Right atrium auricular region (tissue), 2 donors: ENCODE data around the gene EIF3A. TPM values are rescaled to one million over a fixed set of nuclear protein-coding genes. Genes with fewer than 3 reads are reported as not detected.

ENCODE experiments used
- DNase-seq: peaks from one replicate; pipeline ENCODE4 v3.0.0-alpha.2; 2019; ENCODE audit warnings: low spot score
- H3K27ac ChIP-seq, 2 donors: fragments of 200-600 bp; sonication (generic); 1 replicate in 1 of 2; 2 replicates in 1 of 2; pipeline ENCODE4 v1.5.1; 2016 to 2019
- H3K27me3 ChIP-seq, 2 donors: fragments of 200-600 bp; sonication (generic); one replicate each; pipeline versions ENCODE4 v1.5.1 to v1.6.0; 2017 to 2019
- H3K36me3 ChIP-seq: fragments of 200-600 bp; sonication (generic); one replicate; pipeline ENCODE4 v1.5.1; 2016
- H3K4me1 ChIP-seq, 2 donors: fragments of 200-600 bp; sonication (generic); one replicate each; pipeline versions ENCODE4 v1.5.1 to v1.6.0; 2017 to 2019
- H3K4me3 ChIP-seq, 2 donors: fragments of 200-600 bp; sonication (generic); 1 replicate in 1 of 2; 2 replicates in 1 of 2; pipeline ENCODE4 v1.5.1; 2017 to 2019; ENCODE audit warnings: mild to moderate bottlenecking in 1 of 2, moderate library complexity in 1 of 2
- H3K9me3 ChIP-seq, 2 donors: fragments of 200-600 bp; sonication (generic); one replicate each; pipeline ENCODE4 v1.5.1; 2019
- CTCF ChIP-seq, 2 donors: fragments of 200-600 bp; sonication (generic); IDR thresholded peaks; one replicate each; pipeline ENCODE4 v1.5.1; 2019; ENCODE audit warnings: antibody characterized with exemption in 2 of 2
- total RNA-seq, 2 donors: library from RNA; depleted of rRNA; stranded (reverse); fragments of >200 nt; gene quantifications; one replicate each; pipeline ENCODE4 v1.1.0, GENCODE V29; 2016

The EIF3A gene
- total RNA-seq, 2 donors from 2014 or later, result 69.8 to 76.9 TPM

DNA sequence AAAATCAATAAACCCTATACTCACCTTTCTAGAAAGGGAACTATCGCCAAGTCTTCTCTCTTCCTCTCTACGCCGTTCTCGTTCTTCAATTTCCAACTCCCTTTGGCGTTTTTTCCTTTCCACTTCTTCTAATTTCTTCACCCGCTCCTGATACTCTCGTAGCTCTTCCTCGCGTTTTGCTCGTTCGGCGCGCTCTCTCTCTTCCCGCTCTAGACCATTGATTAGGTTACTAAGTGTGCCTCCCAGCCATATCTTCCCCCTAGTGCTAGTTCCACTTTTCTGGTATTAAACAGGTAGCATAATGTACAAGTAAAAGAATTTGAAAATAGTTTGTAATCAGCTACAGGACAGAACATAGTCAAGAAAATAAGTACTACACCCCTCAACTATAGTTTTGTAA lies 30.8 kb downstream of the EIF3A start:
- peaks cover 98% of the 10 kb centered on the region for H3K36me3 ChIP-seq

GRCh38 chr10:119049361-119049760 lies 31.3 kb downstream of the EIF3A start:
- H3K9me3 ChIP-seq, result no peaks in the 10 kb centered on the region
- no peak for TF ChIP-seq CTCF (IDR thresholded peaks at IDR 0.05)
- H3K27ac ChIP-seq, result no peak overlapping the region
- DNase-seq, result no peak
- no peaks in the 10 kb centered on the region for H3K4me1 ChIP-seq
- no peaks in the 10 kb centered on the region for H3K27me3 ChIP-seq
- H3K4me3 ChIP-seq, result no peak overlapping the region
- peaks cover 98% of the 10 kb centered on the region for H3K36me3 ChIP-seq

More for the DNA sequence above, 30.8 kb downstream of the EIF3A start:
- no peaks in the 10 kb centered on the region for H3K27me3 ChIP-seq
- DNase-seq, result no peak
- H3K4me3 ChIP-seq, result no peak overlapping the region
- no peak overlapping the region for H3K27ac ChIP-seq
- TF ChIP-seq CTCF (IDR thresholded peaks at IDR 0.05), result no peak
- no peaks in the 10 kb centered on the region for H3K9me3 ChIP-seq
- H3K4me1 ChIP-seq, result no peaks in the 10 kb centered on the region

DNA sequence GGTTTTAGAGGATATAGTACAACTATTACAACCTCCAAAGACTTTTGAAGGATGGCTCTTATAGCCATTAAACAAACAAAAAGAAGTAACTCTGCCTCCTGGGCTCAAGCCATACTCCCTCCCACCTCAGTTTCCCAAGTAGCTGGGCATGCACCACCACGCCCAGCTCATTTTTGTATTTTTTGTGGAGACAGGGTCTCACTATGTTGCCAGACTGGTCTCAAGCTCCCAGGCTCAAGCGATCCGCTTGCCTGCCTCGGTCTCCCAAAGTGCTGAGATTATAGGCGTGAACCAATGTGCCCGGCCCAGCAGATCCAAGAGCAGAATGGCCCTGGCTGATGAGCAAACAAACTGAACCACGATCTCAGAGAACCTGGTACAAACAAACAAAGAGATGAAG lies 35.1 kb downstream of the EIF3A start:
- DNase-seq, result no peak
- Histone ChIP-seq H3K27ac (no peak overlapping the region), H3K9me3 (no peaks in the 10 kb centered on the region), H3K36me3 (peaks cover 98% of the 10 kb centered on the region), H3K4me1 (no peaks in the 10 kb centered on the region), H3K4me3 (no peak overlapping the region), H3K27me3 (no peaks in the 10 kb centered on the region)
- no peak for TF ChIP-seq CTCF (IDR thresholded peaks at IDR 0.05)

DNA sequence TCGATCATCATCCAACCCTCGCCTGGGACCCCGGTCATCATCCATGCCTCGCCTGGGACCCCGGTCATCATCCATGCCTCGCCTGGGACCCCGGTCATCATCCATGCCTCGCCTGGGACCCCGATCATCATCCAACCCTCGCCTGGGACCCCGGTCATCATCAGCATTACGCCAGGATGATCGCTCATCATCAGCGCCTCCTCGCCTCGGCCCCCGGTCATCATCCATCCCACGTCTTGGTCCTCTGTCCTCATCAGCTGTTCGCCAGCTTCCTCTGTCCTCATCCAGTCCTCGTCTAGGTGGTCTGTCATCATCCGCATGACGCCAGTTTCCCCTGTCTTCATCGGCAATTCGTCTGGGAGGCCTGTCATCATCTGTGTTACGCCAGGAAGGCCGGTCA lies 38.4 kb downstream of the EIF3A start:
- no peak overlapping the region for H3K27ac ChIP-seq
- no peaks in the 10 kb centered on the region for H3K4me1 ChIP-seq
- H3K27me3 ChIP-seq, result no peaks in the 10 kb centered on the region
- no peaks in the 10 kb centered on the region for H3K9me3 ChIP-seq
- H3K36me3 ChIP-seq, result peaks cover 98% of the 10 kb centered on the region
- no peak overlapping the region for H3K4me3 ChIP-seq
- DNase-seq, result no peak
- TF ChIP-seq CTCF (IDR thresholded peaks at IDR 0.05), result no peak

DNA sequence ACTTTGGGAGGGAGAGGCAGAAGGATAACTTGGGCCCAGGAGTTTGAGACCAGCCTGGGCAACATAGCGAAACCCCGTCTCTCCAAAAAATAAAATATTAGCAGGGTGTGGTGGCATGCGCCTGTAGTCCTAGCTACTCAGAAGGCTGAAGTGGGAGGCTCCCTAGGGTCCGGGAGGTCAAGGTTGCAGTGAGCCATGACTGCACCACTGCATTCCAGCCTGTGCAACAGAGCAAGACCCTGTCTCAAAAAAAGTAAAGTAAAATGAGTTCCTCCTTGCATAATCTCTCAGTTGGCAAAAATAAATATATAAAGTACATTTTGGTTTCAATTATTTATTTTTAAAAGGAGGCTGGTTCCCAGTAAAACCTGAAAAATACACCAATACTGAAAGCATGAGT lies 39.3 kb downstream of the EIF3A start:
- H3K4me1 ChIP-seq, result no peaks in the 10 kb centered on the region
- no peak for TF ChIP-seq CTCF (IDR thresholded peaks at IDR 0.05)
- no peaks in the 10 kb centered on the region for H3K9me3 ChIP-seq
- no peak for DNase-seq
- H3K27me3 ChIP-seq, result no peaks in the 10 kb centered on the region
- H3K4me3 ChIP-seq, result no peak overlapping the region
- no peak overlapping the region for H3K27ac ChIP-seq
- H3K36me3 ChIP-seq, result peaks cover 100% of the 10 kb centered on the region

DNA sequence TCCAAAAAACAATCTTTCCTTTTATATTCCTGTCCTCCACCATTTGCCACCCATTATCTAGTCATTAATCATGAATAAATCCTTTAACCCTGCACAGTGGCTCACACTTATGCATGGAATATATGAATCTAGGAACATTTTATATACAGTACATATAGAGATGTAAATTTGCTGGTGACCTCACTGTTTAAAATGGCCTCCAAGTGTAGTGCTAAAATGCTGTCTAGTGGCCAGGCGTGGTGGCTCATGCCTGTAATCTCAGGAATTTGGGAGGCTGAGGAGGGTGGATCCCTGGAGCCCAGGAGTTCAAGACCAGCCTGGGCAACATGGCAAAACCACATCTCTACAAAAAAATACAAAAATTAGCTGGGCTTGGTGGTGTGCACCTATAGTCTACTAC lies 41.5 kb downstream of the EIF3A start:
- no peak overlapping the region for H3K4me3 ChIP-seq
- H3K27ac ChIP-seq, result no peak overlapping the region
- no peak for TF ChIP-seq CTCF (IDR thresholded peaks at IDR 0.05)
- H3K36me3 ChIP-seq, result peaks cover 96% of the 10 kb centered on the region
- H3K27me3 ChIP-seq, result no peaks in the 10 kb centered on the region
- DNase-seq, result no peak
- H3K4me1 ChIP-seq, result no peaks in the 10 kb centered on the region
- no peaks in the 10 kb centered on the region for H3K9me3 ChIP-seq
